AG08395 (cell line): ENCODE measurements around the gene FASTK.

Experiments
- DNase-seq: peaks from one replicate; pipeline ENCODE4 v3.0.0; 2012; ENCODE audit warnings: mixed read lengths, low spot score

The FASTK gene

DNA sequence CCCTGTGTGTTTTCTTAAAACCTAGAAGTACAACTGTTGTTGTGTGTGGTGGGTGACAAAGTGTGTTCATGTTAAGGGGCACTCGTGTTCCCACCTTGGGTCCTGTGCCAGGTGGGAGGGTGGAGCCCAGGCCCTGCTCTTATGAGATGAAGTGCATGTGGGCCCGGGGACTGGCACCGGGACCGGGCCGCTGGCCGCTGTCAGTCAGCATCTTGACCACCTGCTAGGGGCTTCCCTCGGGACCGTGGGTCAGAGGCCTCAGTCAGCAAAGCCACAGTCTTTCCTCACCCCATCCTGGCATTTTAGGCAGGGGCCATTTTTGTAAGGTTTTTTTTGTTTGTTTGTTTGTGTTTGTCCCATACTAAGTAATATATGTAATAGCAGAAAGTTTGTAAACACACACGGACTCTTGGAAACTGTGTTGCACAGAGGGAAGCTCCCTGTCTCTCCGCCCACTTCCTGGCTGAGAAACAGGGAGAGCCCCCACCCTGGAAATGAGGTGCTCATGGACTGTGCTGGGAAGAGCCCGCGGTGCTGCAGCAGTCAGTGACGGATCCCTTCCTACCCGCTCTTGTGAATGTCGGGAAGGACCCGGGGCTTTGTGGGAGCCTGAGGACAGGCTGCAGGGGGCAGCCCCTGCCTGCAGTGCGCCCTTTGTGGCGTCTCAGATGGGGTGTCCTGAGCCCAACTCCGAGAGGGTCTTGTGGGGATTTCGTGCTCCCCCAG, 19.0 kb upstream of the FASTK start:
- no peak for DNase-seq

DNA sequence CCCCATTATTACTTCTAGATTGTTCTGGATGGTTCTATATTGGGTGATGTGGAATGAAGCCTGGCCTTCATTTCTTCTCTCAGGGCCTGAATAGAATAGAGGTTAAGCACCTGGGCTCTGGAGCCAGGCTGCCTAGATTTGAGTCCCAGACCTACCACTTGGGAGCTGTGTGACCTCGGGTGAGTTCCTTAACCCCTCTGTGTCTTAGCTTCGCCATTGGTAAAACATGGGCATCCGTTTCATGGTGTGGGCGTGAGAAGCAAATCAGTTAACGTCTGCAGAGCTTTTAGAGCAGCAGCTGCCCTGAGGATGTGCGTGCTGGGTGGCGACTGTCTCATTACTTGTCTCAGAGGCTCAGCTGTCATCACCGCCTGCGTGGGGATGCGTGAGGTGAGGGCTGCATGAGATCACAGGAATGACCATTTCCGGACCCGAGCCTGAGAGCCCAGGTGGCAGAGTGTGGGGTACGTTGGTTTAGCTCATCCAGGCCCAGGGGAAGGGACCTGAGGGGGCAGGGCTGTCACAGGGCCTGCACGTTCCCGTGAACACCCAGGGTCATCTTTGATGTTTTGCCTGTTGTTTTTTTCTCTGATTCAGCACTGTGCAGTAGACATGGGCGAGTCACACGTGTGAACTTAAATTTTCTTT, 15.3 kb upstream of the FASTK start:
- DNase-seq: no peak

DNA sequence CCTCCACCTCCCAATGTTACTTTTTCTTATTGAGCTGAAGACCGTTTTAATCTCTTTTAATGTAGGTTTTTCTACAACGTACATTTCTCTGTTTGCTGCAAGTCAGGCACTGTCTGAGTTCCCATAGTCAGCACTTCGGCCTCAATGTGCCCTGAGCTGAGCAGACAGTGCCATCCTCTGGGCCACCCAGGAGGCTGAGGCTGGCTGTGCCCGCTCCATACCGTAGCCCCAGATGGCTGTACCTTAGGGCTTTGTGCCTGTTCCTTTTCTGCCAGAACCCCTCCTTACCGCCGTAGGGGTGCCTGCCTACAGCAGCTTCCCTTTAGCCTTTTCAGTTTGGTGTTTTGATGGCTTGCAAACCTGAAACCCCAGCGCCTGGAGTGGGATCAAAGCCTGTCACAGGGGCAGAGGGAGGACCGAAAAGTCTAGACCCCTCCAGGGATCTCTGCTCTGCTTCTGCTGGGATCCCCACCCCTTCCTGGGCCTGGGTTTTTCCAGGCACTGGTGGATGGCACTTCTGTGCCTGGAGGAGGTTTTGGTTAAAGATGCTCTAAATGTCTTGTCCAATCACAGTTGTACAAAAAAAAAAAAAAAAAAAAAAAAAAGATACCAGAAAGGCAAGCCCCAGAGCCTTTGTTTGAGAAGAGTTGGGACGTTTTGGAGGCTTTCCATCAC, 14.7 kb upstream of the FASTK start:
- no peak for DNase-seq

DNA sequence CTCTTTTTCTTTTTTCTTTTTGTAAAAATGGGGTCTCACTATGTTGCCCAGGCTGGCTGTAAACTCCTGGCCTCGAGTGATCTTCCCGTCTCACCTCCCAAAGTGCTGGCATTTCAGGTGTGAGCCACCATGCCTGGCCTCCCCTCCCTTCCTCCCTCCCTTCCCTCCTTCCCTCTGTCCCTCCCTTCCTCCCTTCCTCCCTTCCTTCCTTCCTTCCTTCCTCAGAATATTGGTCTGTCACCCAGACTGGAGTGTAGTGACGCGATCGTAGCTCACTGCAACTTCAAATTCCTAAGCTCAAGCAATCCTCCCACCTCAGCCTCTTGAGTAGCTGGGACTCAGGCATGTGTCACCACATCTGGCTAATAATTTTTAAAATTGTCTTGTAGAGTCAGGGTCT, 14.1 kb upstream of the FASTK start:
- DNase-seq: no peak

DNA sequence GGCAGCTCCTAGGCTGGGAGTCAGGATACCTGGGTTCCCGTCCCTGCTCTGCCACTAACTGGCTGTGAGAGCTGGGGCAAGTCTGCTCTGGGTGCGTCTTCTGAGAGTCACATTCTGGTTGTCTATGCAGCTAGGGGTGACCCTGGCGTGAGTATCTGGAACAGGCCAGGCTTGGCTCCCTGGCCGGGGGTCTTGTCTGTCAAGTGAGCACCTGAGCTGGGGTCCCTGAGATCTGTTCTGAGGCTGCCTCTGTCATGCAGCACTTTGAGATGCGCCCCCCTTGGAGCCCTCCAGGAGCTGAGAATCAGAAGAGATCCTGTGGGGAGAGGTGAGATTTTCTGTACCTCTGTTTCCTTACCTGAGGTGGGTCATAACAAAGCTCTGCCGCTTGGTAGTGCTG, 13.1 kb upstream of the FASTK start:
- no peak for DNase-seq

DNA sequence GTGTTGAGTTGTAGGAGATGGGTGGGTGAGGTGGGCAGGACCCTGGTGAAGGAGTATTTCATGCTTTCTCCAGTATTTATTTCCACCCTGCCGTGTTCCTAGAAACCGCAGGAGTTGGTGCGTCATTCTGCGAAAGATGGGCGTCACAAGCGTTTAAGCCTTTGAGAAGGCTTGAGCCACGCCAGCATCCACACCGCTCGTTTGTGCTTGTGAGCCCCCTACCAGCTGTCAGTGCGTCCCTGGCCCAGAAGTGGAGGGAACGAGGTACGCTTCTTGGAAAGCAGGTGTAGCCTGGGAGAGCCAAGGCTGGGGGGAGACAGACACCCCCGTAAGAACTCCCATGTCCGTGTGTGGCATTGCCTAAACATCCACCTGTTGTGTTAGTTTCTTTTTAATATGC, 11.4 kb upstream of the FASTK start:
- no peak for DNase-seq

DNA sequence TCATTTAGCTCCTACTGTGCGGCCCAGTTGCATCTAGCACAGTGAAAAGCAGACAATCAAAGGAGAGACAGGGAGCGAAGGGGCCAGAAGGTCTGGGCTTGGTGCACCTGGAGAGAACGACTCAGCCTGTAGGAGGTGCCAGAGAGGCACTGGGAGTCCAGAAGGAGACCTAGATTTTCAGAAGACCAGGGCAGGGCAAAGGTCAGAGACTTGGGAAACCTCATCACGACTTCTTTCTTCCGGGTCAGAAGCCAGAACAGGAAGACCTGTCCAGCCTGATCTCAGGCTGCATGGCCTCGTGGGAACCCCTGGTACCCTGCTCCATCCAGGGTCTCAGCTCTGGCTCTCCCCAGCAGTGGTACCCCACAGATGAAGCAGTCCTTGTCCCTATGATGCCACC, 10.8 kb upstream of the FASTK start:
- no peak for DNase-seq

DNA sequence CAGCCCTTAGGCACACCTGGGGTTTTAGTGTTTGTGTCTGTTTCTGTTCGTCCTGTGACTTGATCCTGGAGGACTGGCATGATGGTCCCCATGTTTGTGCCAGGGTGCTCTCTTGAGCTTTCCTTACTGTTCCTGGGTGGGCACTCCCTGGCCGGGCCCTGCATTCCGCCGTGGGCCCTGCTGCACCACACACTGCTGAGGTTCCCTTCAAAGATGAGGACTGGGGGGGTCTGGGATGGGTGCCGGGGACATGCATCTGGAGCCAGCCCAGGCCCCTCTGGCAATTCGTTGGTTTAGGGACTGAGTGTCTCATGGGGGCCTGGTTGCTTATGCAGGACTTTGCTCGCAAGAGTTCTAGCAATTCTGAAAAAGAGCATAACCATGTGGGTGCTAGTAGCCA, 10.4 kb upstream of the FASTK start:
- DNase-seq: no peak

DNA sequence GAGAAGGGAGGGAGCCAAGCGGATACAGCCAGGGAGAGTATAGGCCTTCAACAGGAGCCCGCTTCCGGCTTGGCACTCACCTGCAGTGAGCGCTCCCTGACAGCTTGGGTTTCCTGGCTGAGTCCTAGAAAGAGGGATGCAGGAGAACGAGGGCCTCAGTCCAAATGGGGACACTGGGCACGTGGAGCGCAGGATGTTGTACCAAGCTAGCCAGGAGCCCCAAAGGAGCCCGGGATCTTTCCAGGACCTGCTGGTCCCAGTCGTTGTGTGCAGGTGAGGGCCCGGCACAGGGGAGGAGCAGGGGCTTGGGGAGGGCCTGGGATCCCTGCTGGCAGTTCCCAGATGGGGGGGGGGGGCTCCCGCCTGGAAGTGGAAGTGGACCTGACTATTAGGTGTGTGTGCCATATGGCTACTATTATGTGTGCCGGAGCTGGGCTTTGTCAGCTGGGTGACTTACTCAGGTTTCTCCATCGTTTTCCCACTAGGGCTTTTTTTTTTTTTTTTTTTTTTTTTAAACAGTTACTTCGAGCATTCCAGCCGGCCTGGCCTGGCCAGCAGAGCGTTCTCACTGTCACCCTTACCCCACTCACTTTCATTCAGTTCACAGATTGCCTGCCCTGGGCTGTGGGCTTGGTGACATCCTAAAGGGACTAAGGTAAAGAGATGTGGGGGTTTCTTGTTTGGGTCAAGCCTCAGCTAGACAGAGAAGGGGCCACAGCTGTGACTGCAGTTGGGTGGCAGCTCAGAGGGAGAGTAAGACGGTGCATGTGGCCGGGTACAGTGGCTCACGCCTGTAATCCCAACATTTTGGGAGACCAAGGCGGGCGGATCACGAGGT, 9.5 kb upstream of the FASTK start:
- no peak for DNase-seq

DNA sequence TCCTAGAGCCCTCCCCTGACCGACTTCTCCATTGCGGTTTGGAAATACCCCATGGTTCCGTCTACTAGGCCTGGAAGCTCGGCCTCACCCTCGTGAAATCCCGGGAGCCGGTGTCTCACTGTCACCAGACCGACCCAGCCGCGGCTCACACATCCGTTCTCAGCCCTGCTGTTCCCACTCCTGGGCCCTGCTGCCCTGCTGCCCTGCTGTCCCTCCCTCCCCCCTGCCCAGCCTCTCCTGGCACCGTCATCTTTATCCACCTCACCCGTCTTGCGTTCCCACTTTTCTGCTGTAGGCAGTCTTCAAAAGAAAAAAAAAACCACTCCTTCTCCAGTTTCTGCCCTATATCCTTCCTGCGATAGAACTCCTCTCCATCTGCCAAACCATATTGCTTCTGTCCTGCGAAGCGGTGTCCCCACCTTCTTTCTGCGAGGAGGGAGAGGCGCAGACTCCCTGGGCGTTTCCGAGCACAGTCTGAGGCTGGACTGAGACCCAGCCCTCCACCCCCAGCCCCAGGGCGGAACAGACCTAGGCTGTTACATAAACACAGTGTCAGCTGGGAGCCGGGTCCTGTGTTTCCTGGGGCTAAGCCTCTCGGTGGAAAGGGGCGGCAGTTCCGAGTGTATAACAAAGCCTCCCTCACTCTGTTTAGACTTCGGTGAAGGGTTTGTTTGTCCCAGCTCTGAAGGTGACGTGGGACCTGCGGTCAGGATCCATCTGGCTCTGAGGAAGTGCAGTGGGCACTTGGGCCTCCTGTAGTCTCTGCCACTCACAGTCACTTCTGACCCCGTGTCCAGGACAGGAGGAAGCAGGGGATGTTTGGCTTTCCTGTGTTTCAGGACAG, 8.5 kb upstream of the FASTK start:
- peak; percentile 64 for DNase-seq

DNA sequence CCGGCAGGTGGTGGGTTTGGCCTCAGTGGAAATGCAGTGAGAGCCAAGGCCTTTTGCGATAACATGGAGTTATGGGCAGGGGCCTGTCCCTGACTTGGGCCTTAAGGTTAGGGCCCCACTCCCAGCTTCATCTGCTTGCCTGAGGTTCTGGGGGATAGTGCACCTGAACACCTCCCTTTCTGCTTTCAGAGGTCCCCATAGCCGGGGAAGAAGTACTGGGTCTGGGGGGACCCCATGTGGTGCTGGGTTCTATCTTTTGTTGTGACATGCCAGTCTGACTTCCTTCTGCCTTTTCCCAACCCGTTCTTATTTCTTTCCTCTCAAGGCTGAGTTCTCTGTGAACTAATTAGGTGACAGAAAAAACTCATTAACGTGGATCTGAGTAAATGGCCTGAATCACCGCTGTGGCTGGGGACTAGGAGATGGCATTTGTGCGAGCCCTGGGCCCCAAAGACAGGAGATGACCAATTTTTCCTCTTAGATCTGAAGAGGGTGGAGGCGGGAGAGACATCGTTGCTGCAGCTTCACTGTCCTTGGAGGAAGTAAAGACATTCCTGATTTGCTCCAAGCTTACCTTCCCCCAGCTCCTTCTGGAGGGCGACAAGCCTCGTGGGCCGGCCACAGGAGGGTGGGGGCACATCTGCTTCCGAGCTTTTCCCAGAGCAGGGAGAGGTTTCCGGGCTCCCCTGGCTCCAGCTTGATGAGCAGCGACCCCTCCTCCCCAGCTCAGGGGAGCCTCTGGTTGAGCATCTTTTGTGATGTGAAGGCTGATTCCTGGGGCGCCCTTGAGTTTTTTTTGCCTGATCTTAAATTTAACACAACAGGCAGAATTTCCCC, 7.6 kb upstream of the FASTK start:
- DNase-seq: peak; percentile 28

DNA sequence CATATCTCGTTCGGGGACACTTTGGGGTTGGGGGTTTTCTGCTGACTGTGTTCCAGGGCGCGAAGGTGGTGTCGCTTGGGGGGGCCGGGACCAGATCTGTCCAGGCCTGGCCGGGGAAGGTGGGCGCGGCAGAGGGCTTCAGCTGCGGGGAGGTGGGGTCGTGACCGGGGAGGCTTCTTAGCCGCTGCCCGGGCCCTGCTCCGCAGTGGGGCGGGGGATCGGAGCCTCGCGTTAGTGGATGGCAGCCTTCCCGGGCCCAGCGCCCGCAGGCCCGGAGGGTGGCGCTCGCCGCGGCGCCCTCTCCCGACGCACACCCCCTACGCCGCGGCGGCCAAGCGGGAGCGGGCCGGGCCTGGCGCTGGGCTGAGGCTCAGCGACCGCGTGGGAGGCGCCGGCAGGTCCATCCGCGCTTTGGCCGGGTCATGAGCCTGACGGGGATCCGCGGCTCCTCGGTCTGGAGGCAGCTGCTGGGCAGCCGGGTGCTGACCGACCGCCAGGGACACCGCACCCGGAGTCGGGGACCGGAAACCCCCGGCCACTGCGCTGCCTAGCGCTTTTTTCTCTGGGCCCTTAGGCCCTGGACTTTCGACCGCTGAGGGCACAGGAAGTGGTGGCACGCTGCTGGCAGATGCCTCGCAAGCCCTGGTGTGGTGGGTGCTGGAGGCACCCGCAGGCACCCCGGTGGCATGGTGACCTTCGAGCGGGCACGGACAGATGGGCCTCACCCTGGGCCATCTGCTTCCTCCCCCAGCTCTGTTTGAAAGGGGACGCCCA, 6.8 kb upstream of the FASTK start:
- DNase-seq: peak; percentile 71

DNA sequence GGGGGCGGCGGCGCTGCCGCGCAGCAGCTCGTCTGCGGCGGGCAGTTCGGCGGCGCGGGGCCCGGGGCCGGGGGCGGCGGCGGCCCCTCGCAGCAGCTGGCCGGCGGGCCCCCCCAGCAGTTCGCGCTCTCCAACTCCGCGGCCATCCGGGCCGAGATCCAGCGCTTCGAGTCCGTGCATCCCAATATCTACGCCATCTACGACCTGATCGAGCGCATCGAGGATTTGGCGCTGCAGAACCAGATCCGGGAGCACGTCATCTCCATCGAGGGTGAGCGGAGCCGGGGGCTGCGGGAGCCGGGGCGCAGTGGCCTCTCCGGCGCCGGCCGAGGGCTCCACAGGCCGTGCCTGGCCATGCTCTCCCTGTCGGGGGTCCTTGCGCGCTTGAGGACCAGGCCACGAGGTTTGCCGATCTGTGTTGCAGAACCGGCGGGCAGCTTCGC, 6.2 kb upstream of the FASTK start:
- no peak for DNase-seq

DNA sequence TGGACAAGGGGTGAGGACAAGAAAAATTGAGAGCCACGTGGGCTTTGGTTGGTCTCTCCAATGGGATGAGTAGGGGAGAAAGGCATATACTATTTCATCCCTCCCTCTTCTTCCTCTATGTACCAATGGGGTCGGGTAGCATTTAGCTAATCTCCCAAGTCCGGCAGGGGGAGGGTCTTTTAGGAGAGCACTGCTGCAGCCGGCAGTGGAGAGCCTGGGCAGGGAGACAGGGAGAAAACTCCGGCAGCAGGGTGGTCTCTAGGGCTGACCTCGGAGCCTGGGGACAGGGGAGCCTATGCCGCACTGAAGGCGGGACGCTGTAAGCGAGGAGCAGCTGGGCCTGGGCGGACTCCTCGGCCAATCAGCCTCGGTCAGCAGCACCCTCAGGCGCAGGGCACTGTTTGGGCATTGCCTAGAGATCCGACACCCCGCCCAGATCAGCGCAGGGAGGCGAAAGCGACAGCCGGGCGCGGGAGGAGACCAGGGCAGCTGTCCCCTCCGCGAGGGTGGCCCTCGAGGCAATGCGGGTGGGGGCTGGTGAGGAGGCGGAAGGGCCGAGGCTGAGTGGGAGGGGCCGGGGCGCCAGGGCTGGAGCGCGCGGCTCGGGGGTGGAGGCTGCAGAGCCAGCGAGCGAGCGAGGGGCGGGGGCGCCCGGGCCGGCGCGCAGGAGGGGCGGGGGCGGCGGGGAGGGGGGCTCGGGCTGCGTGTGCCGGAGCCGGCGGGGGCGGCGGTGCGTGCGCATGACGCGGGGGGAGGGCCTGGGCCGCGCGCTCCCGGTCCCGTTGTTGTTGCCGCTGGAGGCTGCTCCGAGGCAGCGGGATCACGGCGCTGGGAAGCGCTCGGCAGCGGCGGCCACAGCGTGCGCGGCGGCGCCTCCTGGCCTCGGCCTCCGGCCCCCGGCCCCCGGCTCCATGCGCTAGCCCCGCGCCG, 5.3 kb upstream of the FASTK start, which contains the start of gene AGAP3:
Gene AGAP3, plus strand, starts transcription at position 785 of the 930 bp plus-strand sequence. CDS start 267 bp downstream, outside the sequence.
- DNase-seq: peak; percentile 92

DNA sequence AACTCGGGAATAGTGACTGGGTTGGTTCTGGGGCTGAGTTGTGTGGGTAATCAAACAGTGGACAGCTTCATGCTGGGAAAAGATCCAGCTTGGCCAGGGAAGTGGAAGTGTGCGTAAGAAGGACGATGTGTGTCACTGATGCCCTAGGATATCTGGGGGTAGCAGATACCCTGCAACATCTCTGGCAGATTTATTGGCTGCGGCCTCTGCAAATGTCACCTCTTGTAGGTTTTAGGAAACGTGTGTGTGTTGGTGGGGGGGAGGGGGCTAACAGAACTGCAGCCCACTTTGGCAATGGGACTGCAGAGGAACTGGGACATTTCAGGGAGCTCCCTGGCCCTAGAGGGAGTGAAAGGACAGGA, 4.7 kb upstream of the FASTK start:
- DNase-seq: no peak

DNA sequence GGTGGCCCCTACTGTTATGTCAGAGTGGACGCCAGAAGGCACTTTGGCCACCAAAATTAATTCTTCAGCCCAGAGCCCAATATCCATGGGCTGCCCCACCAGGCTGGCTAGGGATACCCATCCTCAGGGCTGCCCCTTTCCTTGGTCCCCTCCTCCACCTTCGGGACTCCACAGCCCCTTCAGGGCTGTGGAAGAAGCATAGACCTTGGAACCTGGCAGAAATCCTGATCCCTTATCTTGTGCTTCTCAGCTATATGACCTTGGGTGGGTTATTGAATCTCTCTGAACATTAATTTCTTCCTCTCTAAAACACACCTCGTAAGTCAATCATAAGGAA, 3.2 kb upstream of the FASTK start:
- no peak for DNase-seq

DNA sequence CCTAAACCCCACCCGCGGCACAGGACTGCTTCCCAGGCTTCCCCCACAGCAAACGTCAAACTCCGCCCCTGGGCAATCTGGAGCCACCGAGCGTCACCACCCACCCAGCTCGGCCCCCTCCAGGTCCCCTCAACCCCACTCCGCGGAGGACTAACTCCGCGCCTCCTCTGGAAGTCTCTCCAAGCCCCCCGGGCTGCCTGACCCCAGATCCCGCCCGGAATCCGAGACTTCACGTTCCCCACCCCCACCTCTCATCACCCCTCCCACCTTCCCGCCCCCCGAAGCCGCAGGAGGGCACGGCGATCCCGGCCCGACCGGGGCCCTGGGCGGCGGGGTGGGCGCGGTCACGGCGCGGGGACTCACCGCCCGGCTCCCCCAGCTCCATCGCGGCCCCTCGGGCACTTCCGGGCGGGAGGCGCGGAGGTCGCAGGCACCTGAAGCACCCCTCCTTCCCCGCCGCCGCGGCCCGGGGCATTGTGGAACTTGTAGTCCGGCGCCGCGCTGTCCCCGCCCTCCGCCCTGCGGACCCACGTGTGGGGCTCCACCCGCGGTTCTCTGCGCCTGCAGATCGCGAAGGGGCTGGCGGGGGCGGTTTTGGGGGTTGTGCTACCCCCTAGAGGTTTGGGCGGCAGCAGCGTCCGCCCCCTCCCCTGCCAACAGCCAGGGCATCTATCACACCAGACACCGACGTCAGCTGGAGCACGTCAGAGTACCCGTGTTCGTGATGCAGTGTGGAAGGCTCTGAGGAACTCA, 2.6 kb upstream of the FASTK start, which contains the start of gene TMUB1:
Gene TMUB1, minus strand, starts transcription at position 423 of the 753 bp plus-strand sequence. CDS start 930 bp downstream, outside the sequence.
- DNase-seq: peak; percentile 54
